GM21360 (cell line): Measurements from ENCODE around the gene SULT1C3.

ENCODE experiments used
- ATAC-seq: cut with Tn5 transposase; IDR thresholded peaks from one replicate; pipeline ENCODE4 v1.9.1; 2021; ENCODE audit warnings: mild to moderate bottlenecking, moderate library complexity; ENCODE audit not compliant: unreplicated experiment

The SULT1C3 gene

GRCh38 chr2:108239786-108240185 is at the start of gene SULT1C3:
Gene SULT1C3, plus strand, starts transcription at chr2:108239968. Its CDS starts 7,227 bp downstream, at chr2:108247195.
- ATAC-seq: no peak

GRCh38 chr2:108193251-108193650 is 46.5 kb upstream of the SULT1C3 start:
- ATAC-seq: no peak

GRCh38 chr2:108194409-108195132 is 45.2 kb upstream of the SULT1C3 start:
- no peak for ATAC-seq

GRCh38 chr2:108195133-108195439 is 44.7 kb upstream of the SULT1C3 start:
- ATAC-seq: no peak

- ATAC-seq: no peak
Measured at GRCh38 chr2:108199726-108200125, 40.0 kb upstream of the SULT1C3 start.

GRCh38 chr2:108200569-108200968 is 39.2 kb upstream of the SULT1C3 start:
- ATAC-seq: no peak

GRCh38 chr2:108212671-108213070 is 27.1 kb upstream of the SULT1C3 start:
- no peak for ATAC-seq

GRCh38 chr2:108215794-108216211 is 24.0 kb upstream of the SULT1C3 start:
- no peak for ATAC-seq

- ATAC-seq: no peak
Measured at GRCh38 chr2:108217211-108217610, 22.6 kb upstream of the SULT1C3 start.

- ATAC-seq: no peak
Measured at GRCh38 chr2:108219688-108220087, 20.1 kb upstream of the SULT1C3 start.

- no peak for ATAC-seq
Measured at GRCh38 chr2:108220191-108220590, 19.6 kb upstream of the SULT1C3 start.

- ATAC-seq: no peak
Measured at GRCh38 chr2:108220942-108221541, 18.7 kb upstream of the SULT1C3 start.

- ATAC-seq: no peak
Measured at GRCh38 chr2:108222261-108222660, 17.5 kb upstream of the SULT1C3 start.

- no peak for ATAC-seq
Measured at GRCh38 chr2:108223573-108223972, 16.2 kb upstream of the SULT1C3 start.

- no peak for ATAC-seq
Measured at GRCh38 chr2:108224022-108224421, 15.7 kb upstream of the SULT1C3 start.

GRCh38 chr2:108226564-108226963 is 13.2 kb upstream of the SULT1C3 start:
- no peak for ATAC-seq

- ATAC-seq: no peak
Measured at GRCh38 chr2:108228006-108228405, 11.8 kb upstream of the SULT1C3 start.

GRCh38 chr2:108228537-108228936 is 11.2 kb upstream of the SULT1C3 start:
- ATAC-seq: no peak

- ATAC-seq: no peak
Measured at GRCh38 chr2:108229875-108230274, 9.9 kb upstream of the SULT1C3 start.

- ATAC-seq: no peak
Measured at GRCh38 chr2:108235577-108235976, 4.2 kb upstream of the SULT1C3 start.

GRCh38 chr2:108236676-108237335 is 3.0 kb upstream of the SULT1C3 start:
- no peak for ATAC-seq

- ATAC-seq: no peak
Measured at GRCh38 chr2:108240966-108241365, 1.2 kb downstream of the SULT1C3 start.
